ENCODE data around the gene PPBP. TPM values are rescaled to one million over a fixed set of nuclear protein-coding genes. Genes with fewer than 3 reads are reported as not detected.

The PPBP gene, protein sequence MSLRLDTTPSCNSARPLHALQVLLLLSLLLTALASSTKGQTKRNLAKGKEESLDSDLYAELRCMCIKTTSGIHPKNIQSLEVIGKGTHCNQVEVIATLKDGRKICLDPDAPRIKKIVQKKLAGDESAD
- total RNA-seq (2014; rRNA removed; shearing (Covaris generic); ENCODE audit: low replicate concordance), result not detected in 2 replicates

DNA sequence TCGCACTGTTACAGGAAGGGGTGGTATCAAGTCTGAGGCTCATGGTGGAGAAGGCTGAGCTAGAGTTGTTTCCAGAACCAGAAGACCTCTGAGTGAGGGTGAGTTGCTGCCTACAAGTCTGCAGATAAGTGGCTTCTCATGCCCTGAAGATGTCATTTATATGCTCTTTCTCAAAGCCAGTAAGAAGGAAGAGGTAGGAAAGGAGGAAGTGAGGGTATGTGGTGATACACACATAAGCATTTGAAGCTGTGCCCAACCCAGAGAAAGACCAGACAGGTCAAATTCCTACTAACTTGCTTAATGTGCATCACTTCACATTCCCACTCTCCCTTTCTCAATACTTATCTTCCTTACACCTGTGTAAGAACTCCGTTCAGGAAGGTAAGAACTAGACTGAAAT lies at the start of gene PPBP:
Gene PPBP (minus strand): TSS at position 130 of the 400 bp plus-strand sequence. CDS start 87 bp downstream, at position 43.
- Histone ChIP-seq H3K27ac (ENCODE audit: low read length) (no peak within 1 kb of the TSS), H3K4me2 (ENCODE audit: low read depth, low read length, poor library complexity, severe bottlenecking) (no peak within 1 kb of the TSS), H3K4me1 (ENCODE audit: low read length) (no peaks in the 10 kb centered on the region), H3K9me2 (replicated peaks; ENCODE audit: insufficient read depth, low read length) (no peaks in the 10 kb centered on the region), H3K4me3 (ENCODE audit: low read length) (no peak within 1 kb of the TSS), H3K9ac (ENCODE audit: low read length) (no peak within 1 kb of the TSS), H3K79me2 (ENCODE audit: low read length) (no peaks in the 10 kb centered on the region), H3K27me3 (ENCODE audit: low read length) (no peaks in the 10 kb centered on the region), H3K36me3 (ENCODE audit: insufficient read depth, low read length) (no peaks in the 10 kb centered on the region), H4K20me1 (ENCODE audit: insufficient read depth, low read depth, low read length) (no peaks in the 10 kb centered on the region), H2AFZ (ENCODE audit: low read length) (no peak within 1 kb of the TSS), H3K9me3 (ENCODE audit: low read length) (no peaks in the 10 kb centered on the region)
- no peak for DNase-seq

GRCh38 chr4:74037076-74037955 lies 49.3 kb upstream of the PPBP start:
- H3K27ac ChIP-seq (ENCODE audit: low read length), result no peak overlapping the region
- no peak overlapping the region for H3K4me3 ChIP-seq (ENCODE audit: low read length)
- no peaks in the 10 kb centered on the region for H3K9me3 ChIP-seq (ENCODE audit: low read length)
- H4K20me1 ChIP-seq (ENCODE audit: insufficient read depth, low read depth, low read length), result no peaks in the 10 kb centered on the region
- H3K36me3 ChIP-seq (ENCODE audit: insufficient read depth, low read length), result no peaks in the 10 kb centered on the region
- H3K4me1 ChIP-seq (ENCODE audit: low read length), result no peaks in the 10 kb centered on the region
- no peak overlapping the region for H3K4me2 ChIP-seq (ENCODE audit: low read depth, low read length, poor library complexity, severe bottlenecking)
- no peaks in the 10 kb centered on the region for H3K27me3 ChIP-seq (ENCODE audit: low read length)
- H3K9ac ChIP-seq (ENCODE audit: low read length), result no peak overlapping the region
- no peaks in the 10 kb centered on the region for H3K9me2 ChIP-seq (replicated peaks; ENCODE audit: insufficient read depth, low read length)
- DNase-seq, result no peak
- H2AFZ ChIP-seq (ENCODE audit: low read length), result no peak overlapping the region
- H3K79me2 ChIP-seq (ENCODE audit: low read length), result no peaks in the 10 kb centered on the region

DNA sequence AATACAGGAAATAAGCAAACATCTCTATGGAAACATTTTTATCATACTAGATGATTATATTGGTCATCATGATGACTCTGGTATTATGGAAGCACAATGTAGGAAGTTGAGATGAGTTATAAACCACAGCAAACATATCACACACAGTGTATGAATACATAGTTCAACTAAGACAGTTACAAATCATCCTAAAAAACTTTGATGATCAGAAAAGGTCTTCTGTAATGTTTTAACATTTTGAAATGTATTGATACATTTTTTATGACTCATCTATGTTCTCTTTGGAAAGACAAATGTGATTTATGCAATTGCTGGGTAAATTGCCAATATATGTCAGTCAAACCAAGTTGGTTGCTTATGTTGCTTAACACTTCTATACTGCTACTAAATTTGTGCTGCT lies 45.7 kb upstream of the PPBP start:
- no peaks in the 10 kb centered on the region for H3K79me2 ChIP-seq (ENCODE audit: low read length)
- no peak overlapping the region for H3K4me2 ChIP-seq (ENCODE audit: low read depth, low read length, poor library complexity, severe bottlenecking)
- no peak for DNase-seq
- H2AFZ ChIP-seq (ENCODE audit: low read length), result no peak overlapping the region
- H3K9me3 ChIP-seq (ENCODE audit: low read length), result no peaks in the 10 kb centered on the region
- H3K27me3 ChIP-seq (ENCODE audit: low read length), result no peaks in the 10 kb centered on the region
- H3K9ac ChIP-seq (ENCODE audit: low read length), result no peak overlapping the region
- H3K9me2 ChIP-seq (replicated peaks; ENCODE audit: insufficient read depth, low read length), result no peaks in the 10 kb centered on the region
- no peaks in the 10 kb centered on the region for H3K36me3 ChIP-seq (ENCODE audit: insufficient read depth, low read length)
- H3K4me3 ChIP-seq (ENCODE audit: low read length), result no peak overlapping the region
- no peak overlapping the region for H3K27ac ChIP-seq (ENCODE audit: low read length)
- H3K4me1 ChIP-seq (ENCODE audit: low read length), result no peaks in the 10 kb centered on the region
- no peaks in the 10 kb centered on the region for H4K20me1 ChIP-seq (ENCODE audit: insufficient read depth, low read depth, low read length)

DNA sequence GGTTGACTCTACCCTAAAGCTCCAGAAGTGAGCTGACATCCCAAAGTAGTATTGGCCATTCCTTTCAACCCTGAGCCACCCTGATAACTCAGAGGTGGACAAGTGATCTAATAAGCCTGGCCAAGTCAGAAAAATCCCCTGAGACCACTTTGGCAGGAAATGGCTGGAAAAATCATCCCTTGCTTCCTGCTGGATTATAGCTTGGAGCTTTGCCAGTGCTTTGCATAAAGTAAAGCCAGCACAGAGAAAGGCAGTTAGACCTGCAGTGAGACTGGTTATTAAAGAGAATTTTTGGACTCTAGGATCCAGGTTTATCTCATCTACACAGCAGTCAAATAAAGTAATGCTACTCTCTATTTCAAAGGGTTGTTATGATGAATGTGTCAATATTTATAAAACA lies 44.1 kb upstream of the PPBP start:
- no peak overlapping the region for H3K9ac ChIP-seq (ENCODE audit: low read length)
- H3K27ac ChIP-seq (ENCODE audit: low read length), result no peak overlapping the region
- H3K9me3 ChIP-seq (ENCODE audit: low read length), result no peaks in the 10 kb centered on the region
- no peaks in the 10 kb centered on the region for H3K9me2 ChIP-seq (replicated peaks; ENCODE audit: insufficient read depth, low read length)
- H3K4me1 ChIP-seq (ENCODE audit: low read length), result no peaks in the 10 kb centered on the region
- DNase-seq, result no peak
- no peak overlapping the region for H3K4me3 ChIP-seq (ENCODE audit: low read length)
- no peak overlapping the region for H2AFZ ChIP-seq (ENCODE audit: low read length)
- no peaks in the 10 kb centered on the region for H3K36me3 ChIP-seq (ENCODE audit: insufficient read depth, low read length)
- H3K4me2 ChIP-seq (ENCODE audit: low read depth, low read length, poor library complexity, severe bottlenecking), result no peak overlapping the region
- no peaks in the 10 kb centered on the region for H3K79me2 ChIP-seq (ENCODE audit: low read length)
- H4K20me1 ChIP-seq (ENCODE audit: insufficient read depth, low read depth, low read length), result no peaks in the 10 kb centered on the region
- H3K27me3 ChIP-seq (ENCODE audit: low read length), result no peaks in the 10 kb centered on the region

DNA sequence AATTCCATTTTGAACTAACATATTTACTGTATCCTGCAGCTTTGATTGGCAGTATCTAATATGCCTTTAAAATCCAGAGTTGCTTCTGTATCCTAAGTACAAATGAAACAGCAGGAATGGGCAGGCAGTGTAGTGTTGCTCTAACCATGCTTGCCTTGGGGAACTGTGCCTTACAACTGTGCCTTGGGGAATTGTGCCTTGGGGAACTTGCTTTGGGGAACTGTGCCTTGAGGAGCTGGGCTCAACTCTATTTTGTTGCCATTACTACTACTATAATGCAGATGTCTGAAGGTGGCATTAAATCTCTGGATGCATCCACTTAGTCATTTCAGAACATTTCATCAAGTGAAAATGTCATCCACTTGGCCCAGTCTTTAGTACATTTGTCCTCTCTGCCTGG lies 43.6 kb upstream of the PPBP start:
- Histone ChIP-seq H3K79me2 (ENCODE audit: low read length) (no peaks in the 10 kb centered on the region), H3K4me2 (ENCODE audit: low read depth, low read length, poor library complexity, severe bottlenecking) (no peak overlapping the region), H3K4me1 (ENCODE audit: low read length) (no peaks in the 10 kb centered on the region), H3K36me3 (ENCODE audit: insufficient read depth, low read length) (no peaks in the 10 kb centered on the region), H4K20me1 (ENCODE audit: insufficient read depth, low read depth, low read length) (no peaks in the 10 kb centered on the region), H2AFZ (ENCODE audit: low read length) (no peak overlapping the region), H3K4me3 (ENCODE audit: low read length) (no peak overlapping the region), H3K9me2 (replicated peaks; ENCODE audit: insufficient read depth, low read length) (no peaks in the 10 kb centered on the region), H3K27me3 (ENCODE audit: low read length) (no peaks in the 10 kb centered on the region), H3K9ac (ENCODE audit: low read length) (no peak overlapping the region), H3K27ac (ENCODE audit: low read length) (no peak overlapping the region), H3K9me3 (ENCODE audit: low read length) (no peaks in the 10 kb centered on the region)
- no peak for DNase-seq

DNA sequence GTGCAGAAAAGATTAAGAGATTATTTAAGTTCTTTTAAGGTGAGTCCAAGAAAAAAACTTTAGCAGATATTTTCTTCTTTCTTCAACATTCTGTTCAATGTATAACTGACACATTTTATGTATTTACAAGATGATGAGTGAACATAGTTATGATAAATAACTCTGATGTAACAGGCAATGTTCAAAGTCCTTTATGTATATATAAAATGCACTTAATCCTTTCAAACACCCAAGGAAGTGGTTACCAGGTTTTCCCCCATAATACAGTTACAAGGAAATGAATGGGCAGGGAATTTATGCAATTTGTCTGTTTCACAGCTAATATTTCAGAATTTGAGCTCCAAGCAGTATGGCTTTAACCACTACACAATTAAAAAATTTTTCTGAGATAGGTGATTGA lies 42.3 kb upstream of the PPBP start:
- no peaks in the 10 kb centered on the region for H3K27me3 ChIP-seq (ENCODE audit: low read length)
- no peaks in the 10 kb centered on the region for H4K20me1 ChIP-seq (ENCODE audit: insufficient read depth, low read depth, low read length)
- no peak overlapping the region for H2AFZ ChIP-seq (ENCODE audit: low read length)
- no peaks in the 10 kb centered on the region for H3K9me2 ChIP-seq (replicated peaks; ENCODE audit: insufficient read depth, low read length)
- no peak overlapping the region for H3K27ac ChIP-seq (ENCODE audit: low read length)
- H3K36me3 ChIP-seq (ENCODE audit: insufficient read depth, low read length), result no peaks in the 10 kb centered on the region
- H3K79me2 ChIP-seq (ENCODE audit: low read length), result no peaks in the 10 kb centered on the region
- no peak overlapping the region for H3K9ac ChIP-seq (ENCODE audit: low read length)
- no peak overlapping the region for H3K4me2 ChIP-seq (ENCODE audit: low read depth, low read length, poor library complexity, severe bottlenecking)
- no peak for DNase-seq
- H3K9me3 ChIP-seq (ENCODE audit: low read length), result no peaks in the 10 kb centered on the region
- no peak overlapping the region for H3K4me3 ChIP-seq (ENCODE audit: low read length)
- no peaks in the 10 kb centered on the region for H3K4me1 ChIP-seq (ENCODE audit: low read length)

DNA sequence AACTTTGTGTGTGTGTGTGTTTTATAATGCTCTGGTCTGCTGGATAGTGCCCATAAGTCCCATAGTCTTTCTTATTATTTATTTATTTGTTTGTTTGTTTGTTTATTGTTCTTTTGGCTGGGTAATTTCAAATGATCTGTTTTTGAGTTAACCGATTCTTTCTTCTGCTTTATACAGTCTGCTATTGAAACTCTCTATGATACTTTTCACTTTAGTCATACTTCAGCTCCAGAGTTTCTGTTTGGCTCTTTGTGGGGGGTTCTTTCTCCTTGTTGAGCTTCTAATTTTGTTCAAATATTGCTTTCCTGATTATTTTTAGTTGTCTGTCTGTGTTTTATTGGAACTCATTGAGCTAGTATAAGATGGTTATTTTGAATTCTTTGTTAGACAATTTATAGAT lies 40.5 kb upstream of the PPBP start:
- H3K9ac ChIP-seq (ENCODE audit: low read length), result no peak overlapping the region
- H3K79me2 ChIP-seq (ENCODE audit: low read length), result no peaks in the 10 kb centered on the region
- H3K9me2 ChIP-seq (replicated peaks; ENCODE audit: insufficient read depth, low read length), result no peaks in the 10 kb centered on the region
- H3K4me3 ChIP-seq (ENCODE audit: low read length), result no peak overlapping the region
- H3K36me3 ChIP-seq (ENCODE audit: insufficient read depth, low read length), result no peaks in the 10 kb centered on the region
- DNase-seq, result no peak
- H2AFZ ChIP-seq (ENCODE audit: low read length), result no peak overlapping the region
- H3K9me3 ChIP-seq (ENCODE audit: low read length), result no peaks in the 10 kb centered on the region
- no peak overlapping the region for H3K4me2 ChIP-seq (ENCODE audit: low read depth, low read length, poor library complexity, severe bottlenecking)
- H3K4me1 ChIP-seq (ENCODE audit: low read length), result no peaks in the 10 kb centered on the region
- H3K27me3 ChIP-seq (ENCODE audit: low read length), result no peaks in the 10 kb centered on the region
- H4K20me1 ChIP-seq (ENCODE audit: insufficient read depth, low read depth, low read length), result no peaks in the 10 kb centered on the region
- no peak overlapping the region for H3K27ac ChIP-seq (ENCODE audit: low read length)

- Histone ChIP-seq H3K27me3 (ENCODE audit: low read length) (no peaks in the 10 kb centered on the region), H3K36me3 (ENCODE audit: insufficient read depth, low read length) (no peaks in the 10 kb centered on the region), H3K9me2 (replicated peaks; ENCODE audit: insufficient read depth, low read length) (no peaks in the 10 kb centered on the region), H2AFZ (ENCODE audit: low read length) (no peak overlapping the region), H3K9ac (ENCODE audit: low read length) (no peak overlapping the region), H4K20me1 (ENCODE audit: insufficient read depth, low read depth, low read length) (no peaks in the 10 kb centered on the region), H3K9me3 (ENCODE audit: low read length) (no peaks in the 10 kb centered on the region), H3K4me2 (ENCODE audit: low read depth, low read length, poor library complexity, severe bottlenecking) (no peak overlapping the region), H3K4me1 (ENCODE audit: low read length) (no peaks in the 10 kb centered on the region), H3K27ac (ENCODE audit: low read length) (no peak overlapping the region), H3K79me2 (ENCODE audit: low read length) (no peaks in the 10 kb centered on the region), H3K4me3 (ENCODE audit: low read length) (no peak overlapping the region)
- no peak for DNase-seq
Observed at GRCh38 chr4:74023709-74024108, 35.7 kb upstream of the PPBP start.

Measured in Karpas-422 (cell line).